ENCODE measurements around the gene GPHA2. TPM values are rescaled to one million over a fixed set of nuclear protein-coding genes. Genes with fewer than 3 reads are reported as not detected.

The GPHA2 gene
- not detected in 2 replicates for total RNA-seq (ENCODE audit: low replicate concordance)

GRCh38 chr11:64935359-64936081 lies at the start of gene GPHA2:
TSS of gene GPHA2 (minus strand) at chr11:64935893. CDS start at chr11:64935460, 433 bp downstream.

GRCh38 chr11:64971421-64972233 lies 35.9 kb upstream of the GPHA2 start, which contains the start of gene MAJIN:
TSS of gene MAJIN (minus strand) at chr11:64972108. CDS start at chr11:64959405, 12,703 bp downstream.

GRCh38 chr11:64923944-64924909 lies 11.5 kb downstream of the GPHA2 start, which contains the start of gene PPP2R5B:
TSS of gene PPP2R5B (plus strand) at chr11:64924689. CDS start at chr11:64925735, 1,046 bp downstream.

GRCh38 chr11:64916775-64917662 lies 18.7 kb downstream of the GPHA2 start, which contains the start of gene ATG2A:
TSS of gene ATG2A (minus strand) at chr11:64917209. CDS start at chr11:64917135, 74 bp downstream.

Other genes with a start within 250 kb of the GPHA2 start
- gene NRXN2, start 212.7 kb downstream of the GPHA2 start, total RNA-seq (ENCODE audit: low replicate concordance) = 6.6 and 29.0 TPM in 2 replicates
- 0.23 and 0.59 TPM in 2 replicates for gene RASGRP2, start 191.8 kb downstream of the GPHA2 start, total RNA-seq (ENCODE audit: low replicate concordance)
- gene PYGM, start 175.9 kb downstream of the GPHA2 start, total RNA-seq (ENCODE audit: low replicate concordance) = 0.68 and 4.0 TPM in 2 replicates
- gene SF1, start 157.4 kb downstream of the GPHA2 start, total RNA-seq (ENCODE audit: low replicate concordance) = 47.5 and 50.9 TPM in 2 replicates
- gene MAP4K2, start 132.7 kb downstream of the GPHA2 start, total RNA-seq (ENCODE audit: low replicate concordance) = 4.7 and 7.2 TPM in 2 replicates
- gene MEN1, start 125.3 kb downstream of the GPHA2 start, total RNA-seq (ENCODE audit: low replicate concordance) = 11.1 and 11.3 TPM in 2 replicates
- under 0.01 and 0.08 TPM in 2 replicates for gene CDC42BPG, start 91.2 kb downstream of the GPHA2 start, total RNA-seq (ENCODE audit: low replicate concordance)
- gene EHD1, start 57.3 kb downstream of the GPHA2 start, total RNA-seq (ENCODE audit: low replicate concordance) = 71.9 and 97.1 TPM in 2 replicates
- gene ATG2A, start 18.7 kb downstream of the GPHA2 start, total RNA-seq (ENCODE audit: low replicate concordance) = 5.6 and 9.2 TPM in 2 replicates
- 4.3 and 8.9 TPM in 2 replicates for gene PPP2R5B, start 11.2 kb downstream of the GPHA2 start, total RNA-seq (ENCODE audit: low replicate concordance)
- not detected in 2 replicates for gene MAJIN, start 36.2 kb upstream of the GPHA2 start, total RNA-seq (ENCODE audit: low replicate concordance)
- gene BATF2, start 61.1 kb upstream of the GPHA2 start, total RNA-seq (ENCODE audit: low replicate concordance) = 0.15 TPM in 1 of 2 replicates, not detected in the other
- 91.6 and 106 TPM in 2 replicates for gene ARL2, start 78.3 kb upstream of the GPHA2 start, total RNA-seq (ENCODE audit: low replicate concordance)
- 5.9 TPM in 2 replicates for gene SNX15, start 91.5 kb upstream of the GPHA2 start, total RNA-seq (ENCODE audit: low replicate concordance)
- gene SAC3D1, start 105.3 kb upstream of the GPHA2 start, total RNA-seq (ENCODE audit: low replicate concordance) = 6.3 and 8.6 TPM in 2 replicates
- 13.1 and 25.5 TPM in 2 replicates for gene NAALADL1, start 122.7 kb upstream of the GPHA2 start, total RNA-seq (ENCODE audit: low replicate concordance)
- gene CDCA5, start 148.1 kb upstream of the GPHA2 start, total RNA-seq (ENCODE audit: low replicate concordance) = 0.35 and 2.2 TPM in 2 replicates
- gene ZFPL1, start 148.3 kb upstream of the GPHA2 start, total RNA-seq (ENCODE audit: low replicate concordance) = 21.5 and 40.3 TPM in 2 replicates
- gene VPS51, start 160.3 kb upstream of the GPHA2 start, total RNA-seq (ENCODE audit: low replicate concordance) = 215 and 350 TPM in 2 replicates
- 7.6 and 8.8 TPM in 2 replicates for gene TM7SF2, start 176.0 kb upstream of the GPHA2 start, total RNA-seq (ENCODE audit: low replicate concordance)
- 3.0 and 7.5 TPM in 2 replicates for gene ZNHIT2, start 181.8 kb upstream of the GPHA2 start, total RNA-seq (ENCODE audit: low replicate concordance)
- gene FAU, start 186.2 kb upstream of the GPHA2 start, total RNA-seq (ENCODE audit: low replicate concordance) = 499 and 518 TPM in 2 replicates
- gene MRPL49, start 186.4 kb upstream of the GPHA2 start, total RNA-seq (ENCODE audit: low replicate concordance) = 25.4 and 41.2 TPM in 2 replicates
- 11.7 and 19.7 TPM in 2 replicates for gene SYVN1, start 198.6 kb upstream of the GPHA2 start, total RNA-seq (ENCODE audit: low replicate concordance)
- gene SPDYC, start 234.3 kb upstream of the GPHA2 start, total RNA-seq (ENCODE audit: low replicate concordance) = not detected in 2 replicates
- 49.4 and 94.9 TPM in 2 replicates for gene CAPN1, start 246.0 kb upstream of the GPHA2 start, total RNA-seq (ENCODE audit: low replicate concordance)